ENCODE data around the gene MMS19. TPM values are rescaled to one million over a fixed set of nuclear protein-coding genes. Genes with fewer than 3 reads are reported as not detected.

The MMS19 gene
- total RNA-seq, 4 donors from 2014 or later, result 44.6 to 87.7 (median 73.7) TPM

GRCh38 chr10:97459111-97459510, 39.1 kb downstream of the MMS19 start:
- no peak overlapping the region for H3K4me3 ChIP-seq
- no peaks in the 10 kb centered on the region for H3K4me1 ChIP-seq
- H3K27me3 ChIP-seq, result no peaks in the 10 kb centered on the region
- H3K9me3 ChIP-seq, result no peaks in the 10 kb centered on the region
- DNase-seq, result no peak
- H3K36me3 ChIP-seq, result no peaks in the 10 kb centered on the region
- TF ChIP-seq CTCF (IDR thresholded peaks at IDR 0.05), result no peak
- no peak for TF ChIP-seq POLR2A (IDR thresholded peaks at IDR 0.05)
- intact Hi-C loops (cut with DNase I; ENCODE audit: low total_unique reads), result no loop called here
- no peak overlapping the region for H3K27ac ChIP-seq

- TF ChIP-seq POLR2A (IDR thresholded peaks at IDR 0.05), result no peak
- no peak for TF ChIP-seq CTCF (IDR thresholded peaks at IDR 0.05)
- no peak overlapping the region for H3K27ac ChIP-seq
- no peaks in the 10 kb centered on the region for H3K36me3 ChIP-seq
- H3K27me3 ChIP-seq, result no peaks in the 10 kb centered on the region
- no peak overlapping the region for H3K4me3 ChIP-seq
- H3K4me1 ChIP-seq, result no peaks in the 10 kb centered on the region
- no peaks in the 10 kb centered on the region for H3K9me3 ChIP-seq
- DNase-seq, result no peak
- intact Hi-C loops (cut with DNase I; ENCODE audit: low total_unique reads), result no loop called here
Observed at GRCh38 chr10:97456686-97457065, 41.5 kb downstream of the MMS19 start.

- no peaks in the 10 kb centered on the region for H3K27me3 ChIP-seq
- intact Hi-C loops (cut with DNase I; ENCODE audit: low total_unique reads), result no loop called here
- no peak for TF ChIP-seq POLR2A (IDR thresholded peaks at IDR 0.05)
- no peak for TF ChIP-seq CTCF (IDR thresholded peaks at IDR 0.05)
- H3K4me1 ChIP-seq, result no peaks in the 10 kb centered on the region
- no peaks in the 10 kb centered on the region for H3K9me3 ChIP-seq
- no peak overlapping the region for H3K4me3 ChIP-seq
- no peak for DNase-seq
- H3K36me3 ChIP-seq, result no peaks in the 10 kb centered on the region
- no peak overlapping the region for H3K27ac ChIP-seq
Observed at GRCh38 chr10:97456034-97456685, 42.1 kb downstream of the MMS19 start.

GRCh38 chr10:97454330-97455036, 43.7 kb downstream of the MMS19 start:
- intact Hi-C loops (cut with DNase I; ENCODE audit: low total_unique reads), result no loop called here
- Histone ChIP-seq H3K27ac (no peak overlapping the region), H3K4me1 (no peaks in the 10 kb centered on the region), H3K36me3 (no peaks in the 10 kb centered on the region), H3K9me3 (no peaks in the 10 kb centered on the region), H3K27me3 (no peaks in the 10 kb centered on the region), H3K4me3 (no peak overlapping the region)
- no peak for TF ChIP-seq POLR2A (IDR thresholded peaks at IDR 0.05)
- no peak for TF ChIP-seq CTCF (IDR thresholded peaks at IDR 0.05)
- DNase-seq, result no peak

- Histone ChIP-seq H3K4me1 (no peaks in the 10 kb centered on the region), H3K4me3 (no peak overlapping the region), H3K36me3 (no peaks in the 10 kb centered on the region), H3K9me3 (no peaks in the 10 kb centered on the region), H3K27me3 (no peaks in the 10 kb centered on the region), H3K27ac (no peak overlapping the region)
- intact Hi-C loops (cut with DNase I; ENCODE audit: low total_unique reads), result no loop called here
- DNase-seq, result no peak
- no peak for TF ChIP-seq POLR2A (IDR thresholded peaks at IDR 0.05)
- no peak for TF ChIP-seq CTCF (IDR thresholded peaks at IDR 0.05)
Observed at GRCh38 chr10:97452352-97452751, 45.9 kb downstream of the MMS19 start.
